ENCODE results near the gene PLN.

Gene PLN

DNA sequence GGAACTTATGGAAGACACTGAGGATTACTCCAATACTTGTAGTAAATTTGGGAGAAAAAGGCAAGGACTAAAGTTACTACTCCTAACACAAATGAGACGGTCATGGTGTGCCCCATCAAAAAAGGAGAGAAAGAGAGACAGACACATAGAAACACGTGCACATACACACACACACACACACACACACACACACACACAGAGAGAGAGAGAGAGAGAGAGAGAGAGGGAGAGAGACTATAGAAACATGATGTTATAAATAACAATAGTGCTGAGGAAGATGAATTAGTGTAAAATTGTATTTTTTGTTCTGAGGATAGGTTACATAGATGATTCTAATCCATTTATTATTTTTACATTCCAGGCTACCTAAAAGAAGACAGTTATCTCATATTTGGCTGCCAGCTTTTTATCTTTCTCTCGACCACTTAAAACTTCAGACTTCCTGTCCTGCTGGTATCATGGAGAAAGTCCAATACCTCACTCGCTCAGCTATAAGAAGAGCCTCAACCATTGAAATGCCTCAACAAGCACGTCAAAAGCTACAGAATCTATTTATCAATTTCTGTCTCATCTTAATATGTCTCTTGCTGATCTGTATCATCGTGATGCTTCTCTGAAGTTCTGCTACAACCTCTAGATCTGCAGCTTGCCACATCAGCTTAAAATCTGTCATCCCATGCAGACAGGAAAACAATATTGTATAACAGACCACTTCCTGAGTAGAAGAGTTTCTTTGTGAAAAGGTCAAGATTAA, 10.5 kb downstream of the PLN start:
- Histone ChIP-seq H3K36me3 (ENCODE audit: control insufficient read depth, insufficient read depth, low read length) (no peaks in the 10 kb centered on the region), H3K27ac (ENCODE audit: insufficient read depth, low read length, poor library complexity, severe bottlenecking) (peak overlapping the region; percentile 64)
- no peak for DNase-seq

GRCh38 chr6:118559659-118560058, 11.6 kb downstream of the PLN start:
- H3K36me3 ChIP-seq (ENCODE audit: control insufficient read depth, insufficient read depth, low read length): no peaks in the 10 kb centered on the region
- no peak for DNase-seq
- H3K27ac ChIP-seq (ENCODE audit: insufficient read depth, low read length, poor library complexity, severe bottlenecking): peak overlapping the region; percentile 64
- H3K4me1 ChIP-seq (ENCODE audit: control insufficient read depth, insufficient read depth, low read length, poor library complexity, severe bottlenecking): peaks cover 6% of the 10 kb centered on the region
- H3K9me3 ChIP-seq (ENCODE audit: control insufficient read depth, low read length): no peaks in the 10 kb centered on the region
- H3K4me3 ChIP-seq (ENCODE audit: insufficient read depth, low read depth, low read length, poor library complexity, severe bottlenecking): no peak overlapping the region
- H3K27me3 ChIP-seq (replicated peaks; ENCODE audit: control insufficient read depth, insufficient read depth, low read length, poor library complexity, severe bottlenecking): no peaks in the 10 kb centered on the region

More for the DNA sequence above, 10.5 kb downstream of the PLN start:
- H3K27me3 ChIP-seq (replicated peaks; ENCODE audit: control insufficient read depth, insufficient read depth, low read length, poor library complexity, severe bottlenecking): no peaks in the 10 kb centered on the region
- H3K4me1 ChIP-seq (ENCODE audit: control insufficient read depth, insufficient read depth, low read length, poor library complexity, severe bottlenecking): peaks cover 6% of the 10 kb centered on the region
- H3K9me3 ChIP-seq (ENCODE audit: control insufficient read depth, low read length): no peaks in the 10 kb centered on the region
- peak overlapping the region; percentile 24 for H3K4me3 ChIP-seq (ENCODE audit: insufficient read depth, low read depth, low read length, poor library complexity, severe bottlenecking)

DNA sequence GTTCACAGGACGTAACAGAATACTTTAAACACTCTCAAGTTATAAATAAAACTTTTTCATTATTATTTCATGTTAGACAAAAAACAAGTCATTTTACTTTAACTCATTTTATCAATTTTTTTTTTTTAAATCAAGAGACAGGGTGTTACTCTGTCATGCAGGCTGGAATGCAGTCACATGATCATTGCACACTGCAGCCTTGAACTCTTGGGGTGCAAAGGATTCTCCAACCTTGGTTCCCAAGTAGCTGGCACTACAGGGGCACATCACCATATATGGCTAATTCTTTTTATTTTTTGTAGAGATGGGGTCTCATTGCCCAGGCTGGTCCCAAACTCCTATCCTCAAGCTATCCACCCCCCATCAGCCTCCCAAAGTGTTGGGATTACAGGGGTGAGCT, 14.2 kb downstream of the PLN start:
- Histone ChIP-seq H3K36me3 (ENCODE audit: control insufficient read depth, insufficient read depth, low read length) (no peaks in the 10 kb centered on the region), H3K27ac (ENCODE audit: insufficient read depth, low read length, poor library complexity, severe bottlenecking) (no peak overlapping the region), H3K4me1 (ENCODE audit: control insufficient read depth, insufficient read depth, low read length, poor library complexity, severe bottlenecking) (peaks cover 6% of the 10 kb centered on the region), H3K27me3 (replicated peaks; ENCODE audit: control insufficient read depth, insufficient read depth, low read length, poor library complexity, severe bottlenecking) (no peaks in the 10 kb centered on the region), H3K9me3 (ENCODE audit: control insufficient read depth, low read length) (no peaks in the 10 kb centered on the region), H3K4me3 (ENCODE audit: insufficient read depth, low read depth, low read length, poor library complexity, severe bottlenecking) (no peak overlapping the region)
- DNase-seq: no peak

DNA sequence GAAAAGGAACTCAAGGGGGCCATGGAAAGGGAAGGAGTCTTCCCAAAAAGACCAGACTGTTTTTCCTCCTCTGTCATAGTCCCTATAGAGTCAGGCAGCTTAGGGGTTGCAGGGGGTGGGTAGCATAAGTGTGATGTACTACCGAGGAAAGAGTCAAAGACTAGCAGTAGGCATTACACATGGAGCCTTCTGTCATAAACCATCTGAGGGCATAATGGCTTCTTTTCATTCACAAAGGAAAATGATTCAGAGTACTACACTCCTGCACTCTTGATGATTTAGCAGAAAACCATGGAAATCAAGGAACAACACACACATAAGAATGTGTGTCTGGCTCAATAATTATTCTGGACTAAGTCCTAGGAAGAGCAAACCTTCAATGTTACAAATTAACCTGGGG, 14.9 kb downstream of the PLN start:
- no peak for DNase-seq
- H3K4me1 ChIP-seq (ENCODE audit: control insufficient read depth, insufficient read depth, low read length, poor library complexity, severe bottlenecking): no peaks in the 10 kb centered on the region
- H3K4me3 ChIP-seq (ENCODE audit: insufficient read depth, low read depth, low read length, poor library complexity, severe bottlenecking): no peak overlapping the region
- no peak overlapping the region for H3K27ac ChIP-seq (ENCODE audit: insufficient read depth, low read length, poor library complexity, severe bottlenecking)
- no peaks in the 10 kb centered on the region for H3K9me3 ChIP-seq (ENCODE audit: control insufficient read depth, low read length)
- no peaks in the 10 kb centered on the region for H3K36me3 ChIP-seq (ENCODE audit: control insufficient read depth, insufficient read depth, low read length)
- H3K27me3 ChIP-seq (replicated peaks; ENCODE audit: control insufficient read depth, insufficient read depth, low read length, poor library complexity, severe bottlenecking): no peaks in the 10 kb centered on the region

DNA sequence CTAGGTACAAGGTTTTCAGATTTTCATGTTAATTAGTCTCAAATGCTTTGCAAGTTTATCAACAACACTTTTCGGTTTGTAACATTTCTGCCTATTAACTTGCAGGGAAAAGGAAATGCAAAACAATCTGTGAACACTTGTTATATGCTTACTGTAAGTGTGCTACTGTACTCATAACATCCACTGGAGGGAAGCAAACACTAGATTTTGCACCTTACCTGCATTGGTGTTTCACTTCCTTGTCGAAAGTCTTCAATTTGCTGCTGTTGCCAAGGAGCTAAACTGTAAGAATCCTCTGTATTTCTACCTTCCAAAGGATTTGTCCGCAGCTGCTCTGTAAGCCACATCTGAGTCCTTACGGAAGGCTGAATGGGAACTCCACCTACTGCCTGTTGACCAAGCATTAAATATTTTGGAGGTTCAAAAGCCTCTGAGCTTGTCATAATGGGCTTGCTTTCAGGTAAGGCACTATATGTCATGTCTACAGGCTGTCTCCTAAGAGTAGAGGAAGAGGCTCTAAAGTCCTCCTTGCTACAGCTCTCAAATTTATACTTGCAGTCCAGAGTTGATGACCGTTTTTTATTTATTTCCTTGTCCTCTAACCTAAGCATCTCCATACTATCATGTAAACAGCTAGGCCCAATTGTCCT, 17.3 kb downstream of the PLN start:
- Histone ChIP-seq H3K27me3 (replicated peaks; ENCODE audit: control insufficient read depth, insufficient read depth, low read length, poor library complexity, severe bottlenecking) (no peaks in the 10 kb centered on the region), H3K4me3 (ENCODE audit: insufficient read depth, low read depth, low read length, poor library complexity, severe bottlenecking) (no peak overlapping the region), H3K9me3 (ENCODE audit: control insufficient read depth, low read length) (no peaks in the 10 kb centered on the region), H3K4me1 (ENCODE audit: control insufficient read depth, insufficient read depth, low read length, poor library complexity, severe bottlenecking) (no peaks in the 10 kb centered on the region), H3K36me3 (ENCODE audit: control insufficient read depth, insufficient read depth, low read length) (no peaks in the 10 kb centered on the region), H3K27ac (ENCODE audit: insufficient read depth, low read length, poor library complexity, severe bottlenecking) (no peak overlapping the region)
- DNase-seq: no peak

- Histone ChIP-seq H3K27me3 (replicated peaks; ENCODE audit: control insufficient read depth, insufficient read depth, low read length, poor library complexity, severe bottlenecking) (no peaks in the 10 kb centered on the region), H3K27ac (ENCODE audit: insufficient read depth, low read length, poor library complexity, severe bottlenecking) (no peak overlapping the region), H3K36me3 (ENCODE audit: control insufficient read depth, insufficient read depth, low read length) (peaks cover 2% of the 10 kb centered on the region), H3K9me3 (ENCODE audit: control insufficient read depth, low read length) (no peaks in the 10 kb centered on the region), H3K4me3 (ENCODE audit: insufficient read depth, low read depth, low read length, poor library complexity, severe bottlenecking) (no peak overlapping the region), H3K4me1 (ENCODE audit: control insufficient read depth, insufficient read depth, low read length, poor library complexity, severe bottlenecking) (no peaks in the 10 kb centered on the region)
- DNase-seq: no peak
These were observed 19.9 kb downstream of the PLN start for GRCh38 chr6:118567974-118568373.

GRCh38 chr6:118569498-118569897, 21.4 kb downstream of the PLN start:
- H3K4me1 ChIP-seq (ENCODE audit: control insufficient read depth, insufficient read depth, low read length, poor library complexity, severe bottlenecking): no peaks in the 10 kb centered on the region
- no peak overlapping the region for H3K27ac ChIP-seq (ENCODE audit: insufficient read depth, low read length, poor library complexity, severe bottlenecking)
- peaks cover 13% of the 10 kb centered on the region for H3K36me3 ChIP-seq (ENCODE audit: control insufficient read depth, insufficient read depth, low read length)
- H3K9me3 ChIP-seq (ENCODE audit: control insufficient read depth, low read length): peaks cover 7% of the 10 kb centered on the region
- no peaks in the 10 kb centered on the region for H3K27me3 ChIP-seq (replicated peaks; ENCODE audit: control insufficient read depth, insufficient read depth, low read length, poor library complexity, severe bottlenecking)
- no peak overlapping the region for H3K4me3 ChIP-seq (ENCODE audit: insufficient read depth, low read depth, low read length, poor library complexity, severe bottlenecking)
- no peak for DNase-seq

- no peak overlapping the region for H3K27ac ChIP-seq (ENCODE audit: insufficient read depth, low read length, poor library complexity, severe bottlenecking)
- peaks cover 28% of the 10 kb centered on the region for H3K36me3 ChIP-seq (ENCODE audit: control insufficient read depth, insufficient read depth, low read length)
- no peak for DNase-seq
- H3K4me1 ChIP-seq (ENCODE audit: control insufficient read depth, insufficient read depth, low read length, poor library complexity, severe bottlenecking): no peaks in the 10 kb centered on the region
- no peaks in the 10 kb centered on the region for H3K27me3 ChIP-seq (replicated peaks; ENCODE audit: control insufficient read depth, insufficient read depth, low read length, poor library complexity, severe bottlenecking)
- no peak overlapping the region for H3K4me3 ChIP-seq (ENCODE audit: insufficient read depth, low read depth, low read length, poor library complexity, severe bottlenecking)
- peaks cover 12% of the 10 kb centered on the region for H3K9me3 ChIP-seq (ENCODE audit: control insufficient read depth, low read length)
These were observed 23.0 kb downstream of the PLN start for GRCh38 chr6:118571121-118571520.

GRCh38 chr6:118574051-118574865, 26.2 kb downstream of the PLN start:
- DNase-seq: no peak
- H3K27me3 ChIP-seq (replicated peaks; ENCODE audit: control insufficient read depth, insufficient read depth, low read length, poor library complexity, severe bottlenecking): no peaks in the 10 kb centered on the region
- H3K4me3 ChIP-seq (ENCODE audit: insufficient read depth, low read depth, low read length, poor library complexity, severe bottlenecking): no peak overlapping the region
- no peaks in the 10 kb centered on the region for H3K4me1 ChIP-seq (ENCODE audit: control insufficient read depth, insufficient read depth, low read length, poor library complexity, severe bottlenecking)
- no peak overlapping the region for H3K27ac ChIP-seq (ENCODE audit: insufficient read depth, low read length, poor library complexity, severe bottlenecking)
- peaks cover 20% of the 10 kb centered on the region for H3K9me3 ChIP-seq (ENCODE audit: control insufficient read depth, low read length)
- H3K36me3 ChIP-seq (ENCODE audit: control insufficient read depth, insufficient read depth, low read length): peaks cover 43% of the 10 kb centered on the region

- Histone ChIP-seq H3K4me1 (ENCODE audit: control insufficient read depth, insufficient read depth, low read length, poor library complexity, severe bottlenecking) (no peaks in the 10 kb centered on the region), H3K36me3 (ENCODE audit: control insufficient read depth, insufficient read depth, low read length) (peaks cover 51% of the 10 kb centered on the region), H3K27me3 (replicated peaks; ENCODE audit: control insufficient read depth, insufficient read depth, low read length, poor library complexity, severe bottlenecking) (no peaks in the 10 kb centered on the region), H3K27ac (ENCODE audit: insufficient read depth, low read length, poor library complexity, severe bottlenecking) (no peak overlapping the region), H3K4me3 (ENCODE audit: insufficient read depth, low read depth, low read length, poor library complexity, severe bottlenecking) (no peak overlapping the region), H3K9me3 (ENCODE audit: control insufficient read depth, low read length) (peaks cover 20% of the 10 kb centered on the region)
- DNase-seq: no peak
These were observed 29.9 kb downstream of the PLN start for GRCh38 chr6:118577972-118578371.
